ENCODE measurements around the gene CENPO.

The CENPO gene

DNA sequence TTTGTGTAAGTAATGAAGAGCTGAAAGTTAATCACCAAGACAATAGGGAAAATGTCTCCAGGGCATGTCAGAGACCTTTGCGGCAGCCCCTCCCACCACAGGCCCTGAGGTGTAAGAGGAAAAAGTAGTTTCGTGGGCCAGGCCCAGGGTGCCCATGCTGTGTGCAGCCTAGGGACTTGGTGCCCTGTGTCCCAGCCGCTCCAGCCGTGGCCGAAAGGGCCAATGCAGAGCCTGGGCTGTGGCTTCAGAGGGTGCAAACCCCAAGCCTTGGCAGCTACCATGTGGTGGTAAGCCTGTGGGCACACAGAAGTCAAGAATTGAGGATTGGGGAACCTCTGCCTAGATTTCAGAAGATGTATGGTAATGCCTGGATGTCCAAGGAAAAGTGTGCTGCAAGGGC is 52.5 kb downstream of the CENPO start:
- TF ChIP-seq SIN3A (IDR thresholded peaks at IDR 0.05; ENCODE audit: borderline replicate concordance, insufficient read depth, low read length) (no peak), POLR2AphosphoS5 (IDR thresholded peaks at IDR 0.05; ENCODE audit: low read depth, low read length) (no peak), FOXP2 (optimal IDR thresholded peaks at IDR 0.05; ENCODE audit: borderline replicate concordance, extremely low read depth, extremely low read length, insufficient read depth) (no peak), TAF1 (IDR thresholded peaks at IDR 0.05; ENCODE audit: borderline replicate concordance, insufficient read depth, low read length) (no peak)
- TF ChIP-seq, protein P1, sequence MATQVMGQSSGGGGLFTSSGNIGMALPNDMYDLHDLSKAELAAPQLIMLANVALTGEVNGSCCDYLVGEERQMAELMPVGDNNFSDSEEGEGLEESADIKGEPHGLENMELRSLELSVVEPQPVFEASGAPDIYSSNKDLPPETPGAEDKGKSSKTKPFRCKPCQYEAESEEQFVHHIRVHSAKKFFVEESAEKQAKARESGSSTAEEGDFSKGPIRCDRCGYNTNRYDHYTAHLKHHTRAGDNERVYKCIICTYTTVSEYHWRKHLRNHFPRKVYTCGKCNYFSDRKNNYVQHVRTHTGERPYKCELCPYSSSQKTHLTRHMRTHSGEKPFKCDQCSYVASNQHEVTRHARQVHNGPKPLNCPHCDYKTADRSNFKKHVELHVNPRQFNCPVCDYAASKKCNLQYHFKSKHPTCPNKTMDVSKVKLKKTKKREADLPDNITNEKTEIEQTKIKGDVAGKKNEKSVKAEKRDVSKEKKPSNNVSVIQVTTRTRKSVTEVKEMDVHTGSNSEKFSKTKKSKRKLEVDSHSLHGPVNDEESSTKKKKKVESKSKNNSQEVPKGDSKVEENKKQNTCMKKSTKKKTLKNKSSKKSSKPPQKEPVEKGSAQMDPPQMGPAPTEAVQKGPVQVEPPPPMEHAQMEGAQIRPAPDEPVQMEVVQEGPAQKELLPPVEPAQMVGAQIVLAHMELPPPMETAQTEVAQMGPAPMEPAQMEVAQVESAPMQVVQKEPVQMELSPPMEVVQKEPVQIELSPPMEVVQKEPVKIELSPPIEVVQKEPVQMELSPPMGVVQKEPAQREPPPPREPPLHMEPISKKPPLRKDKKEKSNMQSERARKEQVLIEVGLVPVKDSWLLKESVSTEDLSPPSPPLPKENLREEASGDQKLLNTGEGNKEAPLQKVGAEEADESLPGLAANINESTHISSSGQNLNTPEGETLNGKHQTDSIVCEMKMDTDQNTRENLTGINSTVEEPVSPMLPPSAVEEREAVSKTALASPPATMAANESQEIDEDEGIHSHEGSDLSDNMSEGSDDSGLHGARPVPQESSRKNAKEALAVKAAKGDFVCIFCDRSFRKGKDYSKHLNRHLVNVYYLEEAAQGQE (IDR thresholded peaks at IDR 0.05; ENCODE audit: insufficient read depth in 1 of 2, low read depth in 2 of 2, low read length in 2 of 2), result no peak

DNA sequence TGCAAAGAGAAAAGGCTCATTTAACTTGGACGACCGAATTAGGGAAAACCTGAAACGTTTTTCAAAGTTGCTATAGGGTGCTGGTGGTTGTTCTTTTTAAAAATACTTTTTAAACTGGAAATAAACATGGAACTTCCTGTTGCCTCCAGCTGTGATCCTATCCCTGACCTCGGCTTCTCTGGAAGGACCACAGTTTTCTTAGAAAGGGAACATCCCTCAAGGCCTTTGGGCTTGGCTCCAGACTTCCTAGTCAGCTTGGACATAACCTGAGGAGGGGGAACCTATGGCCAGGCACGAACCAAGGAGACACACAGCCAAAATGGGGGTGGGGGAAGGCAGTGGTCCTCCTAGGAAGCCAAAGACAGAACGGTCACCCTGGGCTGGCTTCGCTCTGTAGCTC is 57.7 kb downstream of the CENPO start:
- no peak for TF ChIP-seq TAF1 (IDR thresholded peaks at IDR 0.05; ENCODE audit: borderline replicate concordance, insufficient read depth, low read length)
- TF ChIP-seq, protein P1 (IDR thresholded peaks at IDR 0.05; ENCODE audit: insufficient read depth in 1 of 2, low read depth in 2 of 2, low read length in 2 of 2), result no peak
- no peak for TF ChIP-seq SIN3A (IDR thresholded peaks at IDR 0.05; ENCODE audit: borderline replicate concordance, insufficient read depth, low read length)
- no peak for TF ChIP-seq FOXP2 (optimal IDR thresholded peaks at IDR 0.05; ENCODE audit: borderline replicate concordance, extremely low read depth, extremely low read length, insufficient read depth)
- no peak for TF ChIP-seq POLR2AphosphoS5 (IDR thresholded peaks at IDR 0.05; ENCODE audit: low read depth, low read length)

DNA sequence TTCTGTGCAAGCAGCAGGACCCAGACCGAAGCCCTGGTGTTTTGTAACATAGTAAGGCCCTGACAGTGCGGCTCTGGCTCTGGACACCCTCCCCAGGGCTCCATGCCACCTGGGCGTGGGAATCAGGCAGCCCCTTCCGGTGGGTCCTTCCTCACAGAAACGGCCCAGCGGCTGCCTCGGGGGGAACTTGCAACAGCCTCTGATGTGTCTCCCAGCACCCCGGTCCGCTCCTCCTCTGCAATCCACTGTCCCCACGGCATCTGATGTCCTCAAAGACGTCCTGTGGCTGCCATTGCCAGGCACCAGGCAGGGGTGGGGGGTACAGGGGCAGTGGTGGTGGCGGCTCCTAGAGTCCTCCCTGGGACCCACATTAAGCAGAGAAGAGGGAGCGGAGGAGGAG is 58.8 kb downstream of the CENPO start:
- TF ChIP-seq SIN3A (IDR thresholded peaks at IDR 0.05; ENCODE audit: borderline replicate concordance, insufficient read depth, low read length) (no peak), TAF1 (IDR thresholded peaks at IDR 0.05; ENCODE audit: borderline replicate concordance, insufficient read depth, low read length) (no peak), POLR2AphosphoS5 (IDR thresholded peaks at IDR 0.05; ENCODE audit: low read depth, low read length) (no peak), FOXP2 (optimal IDR thresholded peaks at IDR 0.05; ENCODE audit: borderline replicate concordance, extremely low read depth, extremely low read length, insufficient read depth) (no peak)
- TF ChIP-seq, protein P1 (IDR thresholded peaks at IDR 0.05; ENCODE audit: insufficient read depth in 1 of 2, low read depth in 2 of 2, low read length in 2 of 2), result no peak

DNA sequence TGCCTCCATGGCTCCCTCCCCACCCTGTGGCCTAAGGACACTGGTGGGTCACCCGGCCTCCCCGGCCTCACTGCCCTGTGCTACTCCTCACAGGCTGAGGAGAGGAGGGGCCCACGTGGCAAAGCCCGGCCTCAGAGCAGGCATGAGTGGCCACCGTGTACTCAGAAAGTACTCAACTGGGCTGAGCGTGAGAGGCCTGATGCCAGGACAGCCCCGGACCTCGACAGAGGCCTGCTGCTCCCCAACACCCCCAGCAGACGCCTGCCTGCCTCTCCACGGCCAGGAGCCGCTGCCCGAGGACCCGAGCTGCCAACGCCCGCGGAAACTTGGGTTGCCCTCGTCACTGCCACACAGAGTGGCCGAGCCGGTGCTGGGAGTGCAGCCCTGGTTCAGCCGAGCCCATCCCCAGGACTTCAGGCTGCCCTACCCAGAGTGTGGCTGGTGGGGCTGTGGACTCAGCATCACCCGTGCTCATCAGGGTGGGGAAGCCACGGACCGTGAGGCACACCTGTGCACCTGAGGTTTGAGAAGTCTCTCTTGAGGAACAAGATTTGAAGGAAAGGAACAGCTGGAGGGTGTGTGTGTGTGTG is 59.3 kb downstream of the CENPO start:
- TF ChIP-seq TAF1 (IDR thresholded peaks at IDR 0.05; ENCODE audit: borderline replicate concordance, insufficient read depth, low read length) (no peak), SIN3A (IDR thresholded peaks at IDR 0.05; ENCODE audit: borderline replicate concordance, insufficient read depth, low read length) (no peak), POLR2AphosphoS5 (IDR thresholded peaks at IDR 0.05; ENCODE audit: low read depth, low read length) (no peak), FOXP2 (optimal IDR thresholded peaks at IDR 0.05; ENCODE audit: borderline replicate concordance, extremely low read depth, extremely low read length, insufficient read depth) (no peak)
- TF ChIP-seq, protein P1 (IDR thresholded peaks at IDR 0.05; ENCODE audit: insufficient read depth in 1 of 2, low read depth in 2 of 2, low read length in 2 of 2), result no peak
